ENCODE data around the gene NDUFA6. TPM values are rescaled to one million over a fixed set of nuclear protein-coding genes. Genes with fewer than 3 reads are reported as not detected.

Gene NDUFA6
- total RNA-seq, 1 experiment from 2014 or later, result 80.4 TPM

DNA sequence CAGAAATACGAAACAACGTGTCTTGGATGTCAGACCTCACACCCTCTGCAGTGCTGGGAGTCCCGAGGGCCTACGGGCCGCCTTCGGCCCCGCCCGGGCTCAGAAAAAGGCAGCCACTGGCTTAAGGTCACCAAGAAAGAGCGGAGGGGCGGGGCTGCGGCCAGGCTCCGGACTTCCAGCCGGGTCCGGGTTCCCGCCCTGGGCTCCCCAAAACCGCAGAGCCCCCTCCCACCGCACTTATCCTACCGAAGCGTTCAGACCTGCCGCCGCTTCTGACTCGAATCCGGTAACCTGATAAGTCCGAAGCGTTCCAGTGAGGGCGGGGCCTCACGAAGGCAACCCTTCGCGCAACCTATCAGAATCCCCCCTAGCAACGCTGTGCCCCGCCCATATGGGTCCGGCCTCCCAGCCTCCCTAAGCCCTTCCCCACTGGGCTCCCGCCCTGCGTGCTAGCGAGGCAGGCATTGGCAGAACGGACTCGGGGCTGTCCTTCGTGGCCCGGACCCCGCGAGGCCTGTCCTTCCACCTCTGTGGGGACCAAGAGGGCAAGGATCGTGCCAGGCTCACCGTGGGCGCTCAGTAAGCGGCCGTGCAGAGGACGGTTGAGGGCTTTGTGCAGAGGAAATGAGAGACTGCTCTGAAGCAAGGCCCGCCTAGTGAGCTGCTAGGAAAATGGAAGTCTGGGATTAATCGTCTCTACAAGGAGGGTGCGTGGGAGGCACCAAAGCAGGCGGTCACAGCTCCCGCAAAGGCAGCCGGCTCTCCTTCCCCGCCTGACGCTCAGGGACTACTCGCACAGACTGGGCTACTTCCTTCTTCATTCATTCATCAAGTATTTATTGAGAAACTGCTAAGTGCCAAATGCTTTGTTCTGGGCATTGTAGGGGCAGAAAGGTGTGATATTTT lies 19.8 kb downstream of the NDUFA6 start, which contains the start of gene NAGA:
NAGA (minus strand) TSS at position 296 of the 906 bp plus-strand sequence. CDS start 515 bp downstream, outside the sequence.
- peak within 1 kb of the TSS; percentile 82 for H3K4me3 Mint-ChIP-seq (ENCODE audit: unreplicated experiment)
- intact Hi-C loops (cut with micrococcal nuclease), result no loop called here
- POLR2A ChIA-PET, result interaction anchor here (0.6 to 3.6 kb wide), 12 partner anchors 9 to 977 kb away, joined by 3 to 39 read pairs (median 3); partner anchors contain the start of genes CCDC134, CENPM, NDUFA6 and SMDT1
- H3K4me1 Mint-ChIP-seq (ENCODE audit: insufficient read depth, unreplicated experiment), result no peaks in the 10 kb centered on the region
- H3K27ac Mint-ChIP-seq (ENCODE audit: low read depth, unreplicated experiment), result peak within 1 kb of the TSS; percentile 89
- no peaks in the 10 kb centered on the region for H3K36me3 Mint-ChIP-seq (ENCODE audit: insufficient read depth, unreplicated experiment)
- CTCF ChIA-PET, result interaction anchor here (0.8 kb wide), 1 partner anchor 31 kb away, joined by 3 read pairs; no protein-coding TSS in a partner anchor
- TF ChIP-seq, protein P1, sequence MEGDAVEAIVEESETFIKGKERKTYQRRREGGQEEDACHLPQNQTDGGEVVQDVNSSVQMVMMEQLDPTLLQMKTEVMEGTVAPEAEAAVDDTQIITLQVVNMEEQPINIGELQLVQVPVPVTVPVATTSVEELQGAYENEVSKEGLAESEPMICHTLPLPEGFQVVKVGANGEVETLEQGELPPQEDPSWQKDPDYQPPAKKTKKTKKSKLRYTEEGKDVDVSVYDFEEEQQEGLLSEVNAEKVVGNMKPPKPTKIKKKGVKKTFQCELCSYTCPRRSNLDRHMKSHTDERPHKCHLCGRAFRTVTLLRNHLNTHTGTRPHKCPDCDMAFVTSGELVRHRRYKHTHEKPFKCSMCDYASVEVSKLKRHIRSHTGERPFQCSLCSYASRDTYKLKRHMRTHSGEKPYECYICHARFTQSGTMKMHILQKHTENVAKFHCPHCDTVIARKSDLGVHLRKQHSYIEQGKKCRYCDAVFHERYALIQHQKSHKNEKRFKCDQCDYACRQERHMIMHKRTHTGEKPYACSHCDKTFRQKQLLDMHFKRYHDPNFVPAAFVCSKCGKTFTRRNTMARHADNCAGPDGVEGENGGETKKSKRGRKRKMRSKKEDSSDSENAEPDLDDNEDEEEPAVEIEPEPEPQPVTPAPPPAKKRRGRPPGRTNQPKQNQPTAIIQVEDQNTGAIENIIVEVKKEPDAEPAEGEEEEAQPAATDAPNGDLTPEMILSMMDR (IDR thresholded peaks at IDR 0.05; ENCODE audit: unreplicated experiment), result no peak
- BruUV-seq (replicated peaks), result TSS peak; percentile 55
- H3K27me3 Mint-ChIP-seq (ENCODE audit: insufficient read depth, unreplicated experiment), result no peaks in the 10 kb centered on the region
- peak; percentile 98 for DNase-seq (ENCODE audit: unreplicated experiment)
- H3K9me3 Mint-ChIP-seq (ENCODE audit: unreplicated experiment), result no peaks in the 10 kb centered on the region

DNA sequence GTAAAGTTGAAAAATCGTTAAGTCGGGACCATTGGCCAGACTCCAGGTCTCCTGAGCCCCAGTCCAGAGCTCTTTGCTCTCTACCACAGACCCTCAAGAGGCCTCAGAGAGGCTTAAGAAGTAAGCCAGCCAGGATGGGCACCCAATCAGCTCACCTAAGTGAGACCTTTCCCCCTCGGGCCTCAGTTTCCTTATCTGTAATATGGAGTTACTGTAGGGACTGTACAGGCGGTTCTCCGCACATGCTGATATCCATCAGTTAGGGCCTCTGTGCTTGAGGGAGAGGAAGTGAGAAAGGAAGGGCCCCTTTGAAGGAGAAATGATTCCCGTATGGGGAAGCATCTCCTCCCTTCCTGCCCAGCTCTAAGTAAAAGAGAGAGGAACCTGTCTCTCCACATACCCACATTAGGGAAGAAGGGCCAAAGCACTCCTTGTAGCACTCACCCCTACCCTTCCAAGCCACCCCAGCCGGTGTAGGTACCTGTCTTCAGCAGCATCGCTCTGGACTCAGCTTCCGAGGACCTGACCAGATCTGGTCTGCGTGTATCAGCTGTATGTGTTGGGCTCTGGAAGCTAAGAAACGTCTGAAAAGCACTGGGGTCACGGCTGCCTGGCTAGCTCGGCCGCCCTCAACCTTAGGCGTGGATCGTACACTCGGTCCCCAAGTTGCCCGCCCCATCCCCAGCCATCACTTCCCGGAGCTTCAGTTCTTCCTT lies 20.6 kb downstream of the NDUFA6 start:
- TF ChIP-seq, protein P1 (IDR thresholded peaks at IDR 0.05; ENCODE audit: unreplicated experiment), result no peak
- Mint-ChIP-seq H3K27ac (ENCODE audit: low read depth, unreplicated experiment) (peak overlapping the region; percentile 89), H3K4me1 (ENCODE audit: insufficient read depth, unreplicated experiment) (no peaks in the 10 kb centered on the region), H3K9me3 (ENCODE audit: unreplicated experiment) (no peaks in the 10 kb centered on the region), H3K27me3 (ENCODE audit: insufficient read depth, unreplicated experiment) (no peaks in the 10 kb centered on the region), H3K4me3 (ENCODE audit: unreplicated experiment) (peak overlapping the region; percentile 82), H3K36me3 (ENCODE audit: insufficient read depth, unreplicated experiment) (no peaks in the 10 kb centered on the region)
- intact Hi-C loops (cut with micrococcal nuclease), result no loop called here
- TSS peak; percentile 75 for BruUV-seq (replicated peaks)
- CTCF ChIA-PET, result interaction anchor here (0.6 to 1.2 kb wide), 5 partner anchors 18 to 103 kb away, joined by 3 to 5 read pairs (median 3); no protein-coding TSS in a partner anchor
- DNase-seq (ENCODE audit: unreplicated experiment), result no peak
- POLR2A ChIA-PET, result interaction anchor here (0.6 to 3.6 kb wide), 12 partner anchors 8 to 270 kb away, joined by 3 to 39 read pairs (median 3); partner anchors contain the start of genes CCDC134, CENPM, NDUFA6 and SMDT1

DNA sequence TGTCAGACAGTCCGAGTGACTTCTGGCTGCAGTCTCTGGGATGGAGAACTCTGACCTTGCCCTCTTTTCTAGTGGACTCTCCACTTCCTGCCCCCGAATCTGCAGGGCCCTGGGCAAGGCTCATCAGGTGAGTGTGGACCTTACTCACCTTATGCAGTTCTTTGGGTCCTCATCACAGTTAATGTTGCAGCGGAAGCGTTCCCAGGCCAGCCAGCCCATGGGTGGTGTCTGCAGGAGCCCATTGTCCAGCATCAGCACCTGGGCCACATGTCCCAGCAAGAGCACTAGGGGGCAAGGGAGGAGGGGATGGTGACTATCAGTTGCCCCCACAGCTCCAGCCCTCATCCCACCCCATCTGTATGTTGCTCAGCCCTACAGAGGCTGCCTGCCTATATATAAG lies 22.3 kb downstream of the NDUFA6 start:
- BruUV-seq (replicated peaks), result no TSS peak
- ChIA-PET POLR2A (interaction anchor here (3.6 kb wide), 1 partner anchor 11 kb away, joined by 39 read pairs; the partner anchor contains the start of gene SMDT1), CTCF (no interaction called here)
- no peaks in the 10 kb centered on the region for H3K4me1 Mint-ChIP-seq (ENCODE audit: insufficient read depth, unreplicated experiment)
- intact Hi-C loops (cut with micrococcal nuclease), result no loop called here
- no peaks in the 10 kb centered on the region for H3K36me3 Mint-ChIP-seq (ENCODE audit: insufficient read depth, unreplicated experiment)
- no peaks in the 10 kb centered on the region for H3K9me3 Mint-ChIP-seq (ENCODE audit: unreplicated experiment)
- H3K27ac Mint-ChIP-seq (ENCODE audit: low read depth, unreplicated experiment), result no peak overlapping the region
- TF ChIP-seq, protein P1 (IDR thresholded peaks at IDR 0.05; ENCODE audit: unreplicated experiment), result no peak
- H3K27me3 Mint-ChIP-seq (ENCODE audit: insufficient read depth, unreplicated experiment), result no peaks in the 10 kb centered on the region
- DNase-seq (ENCODE audit: unreplicated experiment), result no peak
- no peak overlapping the region for H3K4me3 Mint-ChIP-seq (ENCODE audit: unreplicated experiment)
